HG03571 (cell line): ENCODE data around the gene IFITM5.
A peak's percentile ranks its signal among the peaks of the same experiment; 100 is the strongest.

Experiments
- ATAC-seq: cut with Tn5 transposase; IDR thresholded peaks from one replicate; pipeline ENCODE4 v1.9.1; 2021; ENCODE audit not compliant: unreplicated experiment

IFITM5 gene

DNA sequence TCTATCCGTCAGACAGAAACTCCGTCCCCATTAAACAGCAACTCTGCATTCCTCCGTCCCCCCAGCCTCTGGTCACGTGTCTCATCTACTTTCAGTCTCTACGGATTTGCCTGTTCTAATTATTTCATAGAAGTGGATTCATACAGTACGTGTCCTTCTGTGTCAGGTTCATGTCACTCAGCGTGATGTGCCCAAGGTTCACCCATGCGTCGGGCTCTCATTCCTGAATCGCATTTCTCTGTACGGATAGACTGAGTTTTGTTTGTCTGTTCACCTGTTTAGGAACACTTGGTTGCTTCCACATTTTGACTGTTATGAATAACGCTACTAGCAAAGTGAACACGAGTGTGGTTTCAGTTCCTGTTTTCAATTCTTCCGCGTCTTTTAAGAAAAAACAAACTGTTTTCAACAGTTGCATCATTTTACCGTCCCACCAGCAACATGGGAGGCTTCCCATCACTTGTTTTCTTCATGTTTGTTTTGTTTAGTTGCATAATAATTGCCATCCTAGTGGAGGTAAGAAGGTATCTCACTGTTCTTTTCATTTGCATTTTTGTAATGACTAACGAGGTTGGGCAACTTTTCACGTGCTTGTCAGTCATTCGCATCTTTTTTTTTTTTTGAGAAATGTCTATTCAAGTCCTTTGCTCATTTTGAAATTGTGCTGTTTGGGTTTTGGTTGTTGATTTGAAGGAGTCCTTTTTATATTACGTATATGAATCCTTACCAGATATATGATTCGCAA lies 30.0 kb downstream of the IFITM5 start:
- peak; percentile 69 for ATAC-seq

DNA sequence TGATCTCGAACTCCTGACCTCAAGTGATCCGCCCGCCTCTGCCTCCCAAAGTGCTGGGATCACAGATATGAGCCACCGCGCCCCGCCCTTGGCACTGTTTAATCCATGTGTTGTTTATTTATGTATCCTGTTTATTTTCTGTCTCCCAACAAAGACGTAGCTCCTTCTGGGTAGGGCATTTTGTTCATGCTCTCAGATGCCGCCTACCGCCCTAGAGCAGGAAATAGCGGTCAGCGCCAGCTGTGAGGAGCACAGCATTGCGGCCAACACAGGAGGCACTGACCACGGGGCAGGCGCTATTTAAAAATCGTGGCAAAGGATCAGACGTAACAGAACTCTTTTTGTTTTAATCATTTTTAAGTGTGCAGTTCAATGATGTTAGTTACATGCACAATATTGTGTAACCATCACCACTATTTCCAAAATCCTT lies 30.6 kb downstream of the IFITM5 start:
- peak; percentile 39 for ATAC-seq

DNA sequence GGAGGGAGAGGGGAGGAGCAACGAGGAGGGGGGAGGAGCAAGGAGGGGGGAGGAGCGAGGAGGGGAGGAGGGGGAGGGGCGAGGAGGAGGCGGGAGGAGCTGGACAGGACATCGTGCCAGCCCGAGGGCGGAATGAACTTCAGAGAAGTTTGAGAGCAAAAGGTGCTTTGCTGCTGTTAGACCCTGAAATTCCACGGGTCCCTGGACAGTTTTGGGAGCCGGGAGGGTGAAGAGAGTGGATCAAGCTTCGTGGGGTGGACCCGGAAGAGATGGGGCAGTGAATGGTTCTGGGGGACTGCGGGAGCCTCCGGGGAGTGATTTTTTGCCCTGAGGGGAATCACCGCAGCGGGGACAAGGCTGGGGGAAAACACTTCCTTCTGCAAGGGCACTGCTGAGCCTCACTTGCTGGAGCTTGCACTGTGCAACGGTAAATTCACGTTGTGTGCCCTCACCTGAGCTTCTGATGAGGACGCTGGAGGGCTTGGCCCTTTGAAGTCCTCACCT lies 31.8 kb downstream of the IFITM5 start:
- no peak for ATAC-seq

DNA sequence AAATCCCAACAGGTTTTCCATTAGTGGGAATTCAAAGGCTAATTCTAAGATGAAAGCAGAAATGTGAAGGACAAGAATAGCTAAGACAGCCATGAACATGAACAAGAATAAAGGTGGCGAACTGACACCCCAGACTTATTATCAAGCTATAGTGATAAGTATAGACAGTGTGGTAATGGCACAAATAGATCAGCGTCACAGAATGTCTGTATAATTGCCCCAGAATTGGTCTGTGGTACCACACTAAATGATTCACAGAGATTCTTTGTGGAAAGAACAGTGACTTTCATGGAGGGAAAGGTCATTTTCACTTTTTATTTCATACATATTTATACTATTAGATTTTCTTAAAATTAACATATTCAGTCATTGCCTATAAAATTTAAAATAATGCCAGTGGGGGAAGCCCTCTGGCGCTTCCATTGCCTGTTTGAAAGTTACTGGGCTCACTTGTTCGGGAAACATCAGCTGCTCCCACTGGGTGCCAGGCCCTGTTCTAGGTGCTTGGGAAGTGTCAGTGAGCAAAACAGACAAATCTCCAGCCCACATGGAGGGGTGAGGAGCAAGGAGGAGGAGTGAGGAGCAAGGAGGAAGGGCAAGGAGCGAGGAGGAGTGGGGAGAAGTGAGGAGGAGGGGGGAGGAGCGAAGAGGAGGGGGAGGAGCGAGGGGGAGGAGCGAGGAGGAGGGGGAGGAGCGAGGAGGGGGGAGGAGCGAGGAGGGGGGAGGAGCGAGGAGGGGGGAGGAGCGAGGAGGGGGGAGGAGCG lies 32.5 kb downstream of the IFITM5 start:
- ATAC-seq, result no peak

DNA sequence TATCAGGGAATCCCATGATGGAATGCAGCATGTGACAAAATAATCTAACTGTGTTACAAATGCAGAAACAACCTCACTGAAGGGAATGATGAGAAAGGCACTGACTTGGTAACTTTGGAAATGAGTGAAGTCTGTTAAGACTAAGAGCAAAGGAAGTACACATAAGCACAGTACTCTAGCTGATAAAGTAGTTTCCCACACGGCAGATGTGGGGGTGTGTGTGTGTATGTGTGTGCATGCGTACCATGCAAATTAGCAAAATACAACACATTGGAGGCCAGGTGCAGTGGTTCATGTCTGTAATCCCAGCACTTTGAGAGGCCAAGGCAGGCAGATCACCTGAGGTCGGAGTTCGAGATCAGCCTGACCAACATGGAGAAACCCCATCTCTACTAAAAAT lies 37.7 kb downstream of the IFITM5 start:
- no peak for ATAC-seq

DNA sequence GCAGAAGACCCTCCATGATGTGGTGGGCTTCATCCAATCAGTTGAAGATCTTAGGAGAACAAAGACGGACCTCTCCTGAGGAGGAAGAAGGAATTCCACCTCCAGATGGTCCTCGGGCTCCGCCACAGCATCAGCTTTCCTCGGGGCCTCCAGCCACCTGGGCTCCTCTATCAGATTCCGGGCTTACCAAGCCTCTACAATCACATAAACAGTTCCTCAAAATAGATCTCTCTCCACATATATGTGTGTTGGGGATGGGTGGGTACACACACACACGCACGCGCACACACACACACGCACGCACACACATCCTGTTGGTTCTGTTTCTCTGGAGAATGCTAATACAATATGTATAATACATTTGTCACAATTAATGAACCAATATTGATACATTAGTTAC lies 39.9 kb downstream of the IFITM5 start:
- ATAC-seq, result no peak

DNA sequence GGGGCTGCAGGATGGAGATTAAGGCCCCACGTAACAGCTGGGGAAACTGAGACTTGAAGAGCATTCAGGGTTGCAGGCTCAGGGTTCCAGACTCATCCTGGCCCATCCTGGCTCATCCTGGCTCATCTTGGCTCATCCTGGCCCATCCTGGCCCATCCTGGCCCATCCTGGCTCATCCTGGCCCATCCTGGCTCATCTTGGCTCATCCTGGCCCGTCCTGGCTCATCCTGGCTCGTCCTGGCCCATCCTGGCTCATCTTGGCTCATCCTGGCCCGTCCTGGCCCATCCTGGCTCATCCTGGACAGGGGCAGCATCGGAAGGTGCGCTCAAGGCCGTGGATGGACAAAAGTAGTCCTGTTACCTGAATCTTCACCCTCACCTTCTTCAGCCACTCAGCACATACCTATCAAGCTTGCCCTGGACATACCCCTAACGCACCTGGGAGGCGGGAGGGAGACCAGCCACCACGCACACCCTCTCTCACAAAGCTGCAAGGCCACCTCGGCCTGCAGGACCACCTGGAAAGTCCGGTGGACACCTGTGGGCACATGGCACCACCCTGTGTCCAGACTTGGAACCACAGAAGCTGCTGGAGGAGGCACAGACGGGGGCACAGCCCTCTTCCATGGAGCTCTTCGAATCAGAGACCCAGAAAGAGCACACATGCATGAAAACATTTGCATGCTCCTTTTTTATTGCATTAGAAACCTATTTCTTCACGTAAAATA lies 41.4 kb downstream of the IFITM5 start:
- ATAC-seq, result no peak

DNA sequence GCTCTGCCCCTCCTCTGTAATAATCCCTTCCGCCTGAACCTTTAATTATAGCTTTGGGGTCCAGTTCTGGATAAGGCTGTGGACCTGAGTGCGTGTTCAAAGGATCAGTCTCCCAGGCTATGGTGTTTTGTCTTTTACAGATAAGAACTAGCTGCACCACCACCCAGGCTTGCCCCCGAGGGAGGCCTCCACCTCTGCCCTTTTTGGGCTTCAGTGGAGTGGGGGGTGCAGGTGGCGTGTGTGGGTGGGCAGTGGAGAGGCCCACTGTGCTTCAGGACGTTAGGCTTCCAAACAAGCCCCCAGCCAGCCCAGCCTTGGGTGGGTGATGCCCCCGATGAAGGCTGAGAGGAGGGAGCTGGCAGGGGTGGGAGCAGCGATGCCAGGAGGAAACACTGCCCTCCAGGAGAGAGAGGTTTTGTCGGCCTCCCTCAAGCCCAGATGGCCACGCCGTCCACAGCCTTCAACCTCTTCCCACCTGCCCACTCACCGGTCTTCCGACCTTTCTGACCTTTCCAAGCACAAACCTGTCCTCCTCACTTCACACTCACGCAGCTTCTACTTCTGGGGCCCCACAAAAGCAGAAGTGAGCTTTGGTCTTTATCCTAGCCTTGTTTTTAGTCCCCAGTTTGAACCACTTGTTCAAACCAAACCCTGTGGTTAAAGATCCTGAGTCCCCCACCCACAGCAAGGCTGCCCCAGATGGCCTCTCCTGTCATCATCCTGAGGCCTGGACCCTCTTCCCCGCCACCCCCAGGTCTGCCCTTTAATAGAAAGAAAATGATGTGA lies 42.2 kb downstream of the IFITM5 start:
- ATAC-seq, result no peak

DNA sequence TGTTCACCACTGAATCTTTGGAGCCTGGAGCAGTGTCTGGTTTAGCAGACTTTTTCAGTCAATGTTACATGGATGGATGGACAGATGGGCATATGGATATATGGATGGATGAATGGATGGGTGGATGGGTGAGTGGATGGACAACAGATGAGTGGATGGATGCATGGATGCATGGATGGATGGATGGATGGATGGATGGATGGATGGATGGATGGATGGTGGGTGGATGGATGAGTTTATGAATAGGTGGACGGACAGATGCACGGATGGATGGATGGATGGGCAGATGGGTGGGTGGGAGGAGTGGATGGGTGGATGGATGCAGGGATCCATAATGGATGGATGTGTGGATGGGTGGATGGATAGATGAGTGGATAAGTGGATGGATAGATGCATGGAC lies 43.5 kb downstream of the IFITM5 start:
- no peak for ATAC-seq

DNA sequence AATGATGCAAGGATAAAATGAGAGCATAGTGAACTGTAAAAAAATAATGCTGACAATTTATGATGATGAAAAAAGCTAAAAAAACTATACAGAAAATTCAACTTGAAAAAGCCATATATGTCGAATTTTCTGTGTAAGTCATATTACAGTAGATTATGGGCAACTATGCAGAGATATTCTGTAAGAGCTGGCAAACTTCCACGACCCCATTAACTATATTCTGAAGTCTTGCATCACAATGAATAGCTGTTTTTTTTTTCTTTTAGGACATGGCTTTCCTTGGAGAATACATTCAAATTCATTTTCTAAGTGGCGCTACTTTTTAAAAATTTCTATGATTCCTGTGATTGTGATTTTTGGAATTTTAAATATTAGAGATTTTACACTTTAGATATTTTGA lies 44.1 kb downstream of the IFITM5 start:
- ATAC-seq, result no peak

DNA sequence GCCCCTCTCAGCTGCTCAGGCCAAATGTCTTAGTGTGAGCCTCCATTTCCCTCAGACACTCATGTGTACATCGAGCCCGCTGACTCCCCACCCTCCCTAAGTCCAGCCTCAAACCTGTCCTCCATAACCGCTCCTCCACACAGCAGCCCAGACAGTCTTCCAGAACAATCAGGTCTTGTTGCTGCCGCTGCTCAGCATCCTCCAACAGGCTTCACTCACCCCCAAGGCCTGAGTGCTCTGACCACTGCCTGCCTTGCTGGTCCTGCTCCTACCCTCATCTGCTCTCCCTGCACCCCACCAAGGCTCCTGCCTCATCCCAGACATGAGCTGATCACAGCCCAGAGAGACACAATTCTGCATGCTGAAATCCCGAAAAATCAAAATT lies 45.4 kb downstream of the IFITM5 start:
- no peak for ATAC-seq

DNA sequence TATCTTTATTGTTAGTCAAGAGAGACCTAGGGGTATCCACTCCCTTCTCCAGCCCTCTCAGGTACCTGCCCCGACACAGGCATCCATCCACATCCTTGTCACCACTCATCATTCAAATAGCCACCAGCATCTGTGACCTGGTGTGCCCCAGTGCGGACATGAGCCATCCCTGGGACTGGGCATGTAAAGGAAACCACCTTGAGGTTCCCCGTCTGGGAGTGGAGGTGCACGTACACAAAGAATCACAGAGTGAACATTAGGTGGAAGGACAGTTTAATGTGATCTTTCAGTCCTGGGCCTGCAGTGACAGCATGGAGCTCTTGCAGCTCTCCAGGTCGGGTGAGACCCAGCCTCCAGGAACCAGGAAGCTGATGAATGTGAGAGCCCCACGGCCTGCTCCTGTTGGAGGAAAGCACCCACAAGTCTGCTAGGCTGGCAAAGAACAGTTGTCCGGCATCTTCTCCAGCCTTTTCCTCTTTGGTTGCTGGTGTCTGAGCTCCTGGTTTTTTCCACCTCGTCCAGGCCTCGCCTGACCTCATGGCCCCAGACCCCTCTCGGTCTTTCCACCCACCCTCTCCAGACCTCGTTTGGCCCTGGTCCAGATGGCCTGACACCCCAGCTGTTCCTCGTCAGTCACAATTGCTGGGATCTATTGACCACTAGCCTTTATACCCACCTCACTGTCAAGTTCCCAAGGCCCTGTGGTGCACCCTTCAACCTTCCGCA lies 46.0 kb downstream of the IFITM5 start:
- ATAC-seq, result no peak

DNA sequence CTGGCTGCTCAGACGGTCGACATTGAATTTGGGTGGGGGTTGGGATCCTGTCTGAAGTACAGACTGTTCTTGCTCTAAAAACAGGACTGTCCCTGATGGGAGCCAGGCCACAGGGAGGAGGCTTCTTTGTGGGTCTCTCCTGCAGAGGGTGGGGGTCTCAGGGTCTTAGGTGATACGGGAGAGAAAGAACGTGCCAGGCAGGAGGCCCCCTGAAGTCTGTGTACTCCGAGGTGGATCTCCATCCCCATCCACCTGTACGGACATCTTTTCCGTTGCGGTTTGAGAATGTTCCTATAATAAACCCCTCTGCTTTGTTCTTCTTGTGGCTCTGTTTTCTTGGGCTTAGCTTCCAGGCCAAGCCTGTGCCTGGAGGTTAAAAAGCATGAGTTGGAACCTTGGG lies 46.7 kb downstream of the IFITM5 start:
- no peak for ATAC-seq

DNA sequence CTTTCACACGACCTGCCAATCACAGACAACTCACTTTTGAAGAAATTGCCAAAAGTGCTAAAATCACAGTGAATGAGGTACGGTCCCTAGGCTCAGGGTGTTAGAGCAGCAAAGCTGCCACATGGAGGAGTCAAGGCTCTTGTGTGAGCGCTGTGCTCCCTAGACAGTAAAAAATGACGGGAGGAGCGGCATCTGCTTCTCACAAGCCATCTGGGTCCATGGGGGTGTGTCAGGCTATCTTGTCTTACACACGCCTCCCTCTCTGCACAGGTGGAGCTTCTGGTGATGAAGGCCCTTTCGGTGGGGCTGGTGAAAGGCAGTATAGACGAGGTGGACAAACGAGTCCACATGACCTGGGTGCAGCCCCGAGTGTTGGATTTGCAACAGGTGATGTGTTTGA lies 47.8 kb downstream of the IFITM5 start:
- ATAC-seq, result no peak

DNA sequence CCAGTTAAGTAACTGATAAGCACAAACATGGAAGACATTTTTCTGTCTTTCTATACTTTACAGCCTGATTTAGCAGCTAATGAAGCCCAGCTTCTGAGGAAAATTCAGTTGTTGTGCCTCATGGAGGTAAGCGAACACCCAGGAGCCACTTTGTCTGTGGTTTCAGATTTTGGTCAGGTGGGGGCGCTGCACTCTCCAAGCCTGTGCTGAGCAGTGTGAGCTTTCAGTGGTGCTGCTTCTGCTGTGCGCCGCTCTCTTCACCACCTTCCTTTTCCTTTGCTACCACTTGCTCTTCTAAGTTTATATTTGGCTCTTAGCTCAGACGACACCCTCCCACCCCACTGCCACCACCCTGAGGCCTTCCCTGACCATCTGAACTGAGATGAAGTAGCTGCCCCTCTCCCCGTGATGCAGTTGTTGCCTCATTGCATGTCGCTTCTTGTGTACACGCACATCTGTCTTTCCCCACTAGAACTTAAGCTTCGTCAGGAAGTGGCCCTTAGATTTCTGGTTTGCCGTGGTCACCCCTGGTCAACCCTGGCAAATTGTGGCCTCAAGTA lies 48.5 kb downstream of the IFITM5 start:
- no peak for ATAC-seq

DNA sequence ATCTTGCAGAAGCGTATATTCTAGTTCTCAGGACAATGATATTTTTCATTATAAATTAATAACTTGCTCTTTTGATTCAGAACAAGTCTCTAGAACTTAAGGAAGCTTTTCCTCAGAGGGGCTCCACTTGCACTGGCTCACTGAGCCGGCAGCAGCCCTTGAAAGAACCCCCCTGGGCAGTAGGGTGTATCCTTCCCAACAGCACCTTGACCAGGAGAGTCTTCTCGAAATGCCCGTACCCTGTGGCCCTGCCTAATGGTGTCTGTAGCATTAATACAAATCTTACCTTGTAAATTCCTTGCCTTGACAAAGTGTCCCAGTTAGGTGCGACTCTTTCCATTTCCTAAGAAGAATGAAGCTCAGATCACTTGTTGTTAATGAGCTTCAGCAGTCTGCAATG lies 49.1 kb downstream of the IFITM5 start:
- no peak for ATAC-seq

DNA sequence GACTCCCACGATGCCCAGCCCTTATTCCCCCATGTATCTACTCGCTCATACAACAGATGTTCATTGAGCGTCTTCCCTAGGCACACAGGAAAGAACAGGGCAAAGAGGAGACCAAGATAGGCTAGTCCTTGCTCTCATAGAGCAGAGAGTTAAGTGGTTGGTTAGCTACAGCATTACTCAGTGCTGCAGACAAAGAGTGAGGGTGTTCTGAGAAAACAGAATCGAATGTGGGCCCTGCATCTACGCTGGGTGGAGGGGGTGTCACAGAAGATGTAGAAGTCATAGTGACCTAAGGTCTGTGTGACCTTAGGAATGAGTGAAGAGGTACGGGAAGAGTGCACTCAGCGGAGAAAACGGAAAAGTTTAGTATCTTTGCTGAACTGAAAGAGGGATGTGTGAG lies 50.3 kb downstream of the IFITM5 start:
- ATAC-seq, result no peak
